Endothelial cell of umbilical vein (primary cell): Measurements from ENCODE around the gene CYP26C1. TPM values are rescaled to one million over a fixed set of nuclear protein-coding genes. Genes with fewer than 3 reads are reported as not detected.
A peak's percentile ranks its signal among the peaks of the same experiment; 100 is the strongest.

Source experiments
- BruUV-seq: library from RNA; stranded (reverse); fragments of 400-500 nt; replicated peaks from 2 replicates; lab custom pipeline; 2021; lab: Mats Ljungman, UMichigan
- CTCF ChIA-PET: fragments of 300-600, 350-600 bp; sonication (Branson Sonifier 250); formaldehyde crosslinking; loops from one replicate; lab custom pipeline; 2021; ENCODE audit warnings: antibody characterized with exemption, inconsistent platforms; lab: Charles Lee
- POLR2A ChIA-PET: fragments of 300-600, 350-600 bp; sonication (Branson Sonifier 250); formaldehyde crosslinking; loops from one replicate; lab custom pipeline; 2021; ENCODE audit warnings: antibody characterized with exemption, inconsistent platforms; lab: Charles Lee
- DNase-seq: peaks from one replicate; pipeline ENCODE4 v3.0.0-alpha.2; 2011; ENCODE audit warnings: low read depth, low spot score
- FAIRE-seq: peaks from 2 replicates; lab custom pipeline; 2011; peaks lifted over from hg19 to GRCh38; lab: Jason Lieb, UNC
- H2AFZ ChIP-seq: 2 replicates; pipeline ENCODE4 v1.6.0; 2012; ENCODE audit warnings: low read depth, low read length, control low read depth, inconsistent platforms
- H3K27ac ChIP-seq: 2 replicates; pipeline ENCODE4 v1.5.1; 2011; ENCODE audit warnings: low read depth, mild to moderate bottlenecking, control low read depth, low read length, moderate library complexity; ENCODE audit not compliant: insufficient read depth
- H3K27me3 ChIP-seq, 2 experiments: 2 replicates each; pipeline versions ENCODE4 v1.6.0 to v1.6.1; 2011; ENCODE audit warnings: low read length in 2 of 2, mixed read lengths in 1 of 2; ENCODE audit not compliant: control insufficient read depth in 2 of 2, insufficient read depth in 2 of 2
- H3K36me3 ChIP-seq, 2 experiments: 2 replicates in 1 of 2; 3 replicates in 1 of 2; pipeline ENCODE4 v1.5.1; 2011; ENCODE audit warnings: low read length in 2 of 2, mild to moderate bottlenecking in 1 of 2, moderate library complexity in 1 of 2; ENCODE audit not compliant: control insufficient read depth in 2 of 2, insufficient read depth in 2 of 2; ENCODE audit errors: extremely low read depth in 1 of 2
- H3K4me1 ChIP-seq: 3 replicates; pipeline ENCODE4 v1.5.1; 2011; ENCODE audit warnings: mild to moderate bottlenecking, low read length; ENCODE audit not compliant: control insufficient read depth, insufficient read depth; ENCODE audit errors: extremely low read depth
- H3K4me2 ChIP-seq: 2 replicates; pipeline ENCODE4 v1.6.1; 2011; ENCODE audit warnings: low read length, control low read depth, mixed read lengths; ENCODE audit not compliant: insufficient read depth
- H3K4me3 ChIP-seq, 3 experiments: fragments of 200-600 bp in 1 of 3; sonication (generic), shearing (Covaris generic) in 1 of 3; replicated peaks in 1 of 3; 2 replicates each; pipeline ENCODE4 v1.5.1; 2011 to 2016; ENCODE audit warnings: control low read depth in 3 of 3, low read length in 3 of 3, mild to moderate bottlenecking in 2 of 3, inconsistent platforms in 1 of 3, low read depth in 1 of 3, moderate library complexity in 1 of 3; ENCODE audit not compliant: insufficient read depth in 1 of 3
- H3K79me2 ChIP-seq: 2 replicates; pipeline ENCODE4 v1.6.0; 2012; ENCODE audit warnings: low read length, inconsistent platforms; ENCODE audit not compliant: control insufficient read depth, insufficient read depth
- H3K9ac ChIP-seq: replicated peaks from 2 replicates; pipeline ENCODE3; 2011; ENCODE audit warnings: low read length, control low read depth; ENCODE audit not compliant: insufficient read depth; ENCODE audit errors: extremely low read depth
- H3K9me1 ChIP-seq: replicated peaks from 3 replicates; pipeline ENCODE4 v1.6.0; 2011; ENCODE audit warnings: mild to moderate bottlenecking, low read length; ENCODE audit not compliant: control insufficient read depth, insufficient read depth; ENCODE audit errors: extremely low read depth
- H3K9me3 ChIP-seq: replicated peaks from 2 replicates; pipeline ENCODE4 v1.5.1; 2012; ENCODE audit warnings: low read length, inconsistent platforms; ENCODE audit not compliant: control insufficient read depth, insufficient read depth
- H4K20me1 ChIP-seq: replicated peaks from 2 replicates; pipeline ENCODE3; 2011; ENCODE audit warnings: mild to moderate bottlenecking, low read length; ENCODE audit not compliant: control insufficient read depth, insufficient read depth; ENCODE audit errors: extremely low read depth
- EZH2 ChIP-seq: IDR thresholded peaks from 2 replicates; pipeline ENCODE4 v1.6.1; 2012; ENCODE audit warnings: borderline replicate concordance, low read depth, mild to moderate bottlenecking, moderate library complexity, low read length, inconsistent platforms; ENCODE audit not compliant: severe bottlenecking
- POLR2A ChIP-seq: IDR thresholded peaks from 2 replicates; pipeline ENCODE4 v1.6.1; 2012; ENCODE audit warnings: low read depth, mild to moderate bottlenecking, control low read depth, low read length
- POLR2AphosphoS5 ChIP-seq: IDR thresholded peaks from 2 replicates; pipeline ENCODE4 v1.6.1; 2012; ENCODE audit warnings: low read depth, mild to moderate bottlenecking, control low read depth, low read length, moderate library complexity; ENCODE audit not compliant: insufficient read depth
- dilution Hi-C: fragments of 300-500 bp; cut with MboI; formaldehyde crosslinking; loops from one replicate; pipeline ENCODE4 v1.15.0; 2019; ENCODE audit warnings: low sequenced_read_pairs; ENCODE audit not compliant: extremely low pct_ligation_motif_present
- intact Hi-C: fragments of 100-400 bp; cut with micrococcal nuclease; formaldehyde crosslinking; loops from one replicate; pipeline ENCODE4 v1.10.0; 2022
- polyA plus RNA-seq, 4 experiments: library from polyadenylated mRNA; depleted of rRNA in 3 of 4; stranded (reverse) in 3 of 4; unstranded in 1 of 4; fragments of >200 nt; gene quantifications; 2 replicates each; pipeline versions ENCODE4 v1.2.1 to v1.2.3, GENCODE V29; 2011 to 2012; ENCODE audit warnings: missing spikeins in 1 of 4
- total RNA-seq: library from RNA; stranded (reverse); gene quantifications from 2 replicates; pipeline ENCODE4 v1.2.3, GENCODE V29; 2021
- TF ChIP-seq, protein P1 (sequence below), 2 donors: IDR thresholded peaks; 1 replicate in 1 of 2; 2 replicates in 1 of 2; pipeline ENCODE4 v1.5.1; 2011; ENCODE audit warnings: low read length in 2 of 2, mild to moderate bottlenecking in 2 of 2, moderate library complexity in 2 of 2, control low read depth in 1 of 2, inconsistent platforms in 1 of 2, low read depth in 1 of 2; ENCODE audit not compliant: insufficient read depth in 1 of 2; ENCODE audit errors: extremely low read depth in 1 of 2

The CYP26C1 gene
- total and polyA plus RNA-seq, 2 donors (not counting 3 experiments of a cell fraction or from before 2014, with no cell fraction given), result 0.12 to 3.0 TPM

DNA sequence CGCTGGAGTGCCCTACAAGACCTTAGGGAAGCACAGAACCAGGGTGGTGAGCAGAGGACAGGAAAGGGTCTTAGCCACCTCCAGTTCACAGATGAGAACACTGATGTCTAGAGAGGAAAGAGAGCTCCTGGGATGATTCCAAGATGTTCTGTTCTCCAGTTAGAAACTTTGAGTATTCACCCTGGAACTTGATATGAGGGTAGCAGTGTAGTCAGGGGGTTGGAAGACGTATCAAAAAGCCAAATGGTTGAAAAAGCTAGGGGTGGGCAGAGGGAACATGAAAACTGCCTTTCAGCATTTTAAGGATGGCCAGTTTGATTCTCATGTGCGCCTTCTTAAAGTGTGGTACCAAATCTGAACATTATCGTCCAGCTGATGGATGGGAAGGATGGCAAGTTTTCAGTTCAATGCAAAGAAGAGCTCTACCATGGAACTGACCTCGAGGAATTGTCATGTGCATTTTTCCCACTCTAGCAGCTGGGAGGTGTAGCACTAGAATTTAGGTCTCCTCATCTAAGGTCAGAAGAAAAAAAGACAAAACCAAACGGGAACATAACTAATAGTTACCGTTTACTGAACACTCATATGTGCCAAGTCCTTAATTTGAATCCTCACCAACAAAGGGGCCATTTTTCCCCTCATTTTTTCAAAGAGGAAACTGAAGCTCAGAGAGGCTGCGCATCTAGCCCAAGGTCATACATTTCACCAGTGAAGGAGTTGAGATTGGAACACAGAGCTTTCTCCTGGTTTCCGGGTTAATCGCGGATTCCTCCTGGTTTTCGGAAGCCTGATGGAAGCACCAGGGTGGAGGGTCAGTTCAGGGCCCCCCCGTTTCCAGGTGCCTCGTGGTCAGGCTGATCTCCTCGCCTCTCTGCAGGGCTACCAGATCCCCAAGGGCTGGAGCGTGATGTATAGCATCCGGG lies 7.1 kb downstream of the CYP26C1 start:
- no peaks in the 10 kb centered on the region for H3K9me1 ChIP-seq
- H3K79me2 ChIP-seq, result no peaks in the 10 kb centered on the region
- H3K36me3 ChIP-seq, result peaks cover 0 to 25% of the 10 kb centered on the region in 2 experiments
- H2AFZ ChIP-seq, result no peak overlapping the region
- DNase-seq (no peak), FAIRE-seq (no peak)
- H3K4me2 ChIP-seq, result peak overlapping the region; percentile 42
- ChIA-PET POLR2A (no interaction called here), CTCF (interaction anchor here (1.1 to 2.5 kb wide), 6 partner anchors 9 to 103 kb away, joined by 4 to 9 read pairs (median 5); no protein-coding TSS in a partner anchor)
- no peak overlapping the region for H3K4me3 ChIP-seq
- BruUV-seq, result no TSS peak
- no peak overlapping the region for H3K27ac ChIP-seq
- no peaks in the 10 kb centered on the region for H3K9me3 ChIP-seq
- H4K20me1 ChIP-seq, result peaks cover 3% of the 10 kb centered on the region
- H3K27me3 ChIP-seq, result peaks cover 15 to 19% of the 10 kb centered on the region in 2 experiments
- intact Hi-C loops (loop anchor here (10.0 kb wide), 1 partner anchor 223 kb away; the partner anchor contains the start of gene EXOC6), dilution Hi-C loops (no loop called here)
- peak; percentile 60 for TF ChIP-seq EZH2
- TF ChIP-seq POLR2AphosphoS5, result no peak
- no peak overlapping the region for H3K9ac ChIP-seq
- peaks cover 19% of the 10 kb centered on the region for H3K4me1 ChIP-seq

DNA sequence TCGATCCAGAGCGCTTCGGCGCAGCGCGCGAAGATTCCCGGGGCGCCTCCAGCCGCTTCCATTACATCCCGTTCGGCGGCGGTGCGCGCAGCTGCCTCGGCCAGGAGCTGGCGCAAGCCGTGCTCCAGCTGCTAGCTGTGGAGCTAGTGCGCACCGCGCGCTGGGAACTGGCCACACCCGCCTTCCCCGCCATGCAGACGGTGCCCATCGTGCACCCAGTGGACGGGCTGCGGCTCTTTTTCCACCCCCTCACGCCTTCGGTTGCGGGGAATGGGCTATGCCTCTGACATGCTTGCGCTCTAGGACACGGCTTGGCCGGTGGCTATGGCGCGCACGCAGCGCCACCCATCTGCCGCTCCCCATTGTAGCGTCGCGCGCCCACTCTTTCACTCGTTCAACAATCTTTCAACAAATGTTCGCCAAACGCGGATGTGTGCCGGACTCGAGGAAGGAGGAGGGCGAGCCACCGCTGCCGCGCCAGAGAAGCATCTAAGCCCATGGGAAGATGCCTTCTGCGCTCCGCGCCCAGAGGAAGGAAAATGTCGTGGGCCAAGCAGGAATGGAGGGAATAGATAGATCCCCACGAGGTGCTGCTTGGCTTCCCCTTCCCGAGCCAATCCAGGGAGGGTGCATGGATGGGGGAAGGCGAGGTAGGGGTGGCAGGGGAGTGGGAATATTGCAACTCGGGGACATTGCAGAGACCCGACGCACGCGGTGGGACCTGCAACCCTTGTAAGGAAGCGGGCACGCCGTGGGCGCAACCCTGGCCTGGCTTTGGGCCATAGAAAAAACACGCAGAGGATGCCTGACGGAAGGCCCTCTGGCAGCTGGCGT lies 8.0 kb downstream of the CYP26C1 start:
- Histone ChIP-seq H3K4me3 (no peak overlapping the region), H3K36me3 (peaks cover 0 to 23% of the 10 kb centered on the region in 2 experiments), H3K27ac (no peak overlapping the region), H3K9me1 (no peaks in the 10 kb centered on the region), H3K4me1 (peaks cover 26% of the 10 kb centered on the region), H3K9me3 (no peaks in the 10 kb centered on the region), H3K27me3 (peaks cover 21 to 28% of the 10 kb centered on the region in 2 experiments), H2AFZ (no peak overlapping the region), H3K4me2 (peak overlapping the region; percentile 42), H3K9ac (no peak overlapping the region), H4K20me1 (peaks cover 3% of the 10 kb centered on the region), H3K79me2 (no peaks in the 10 kb centered on the region)
- no peak for FAIRE-seq
- ChIA-PET CTCF (interaction anchor here (1.1 to 2.5 kb wide), 5 partner anchors 9 to 104 kb away, joined by 4 to 9 read pairs (median 5); no protein-coding TSS in a partner anchor), POLR2A (no interaction called here)
- intact Hi-C loops, result loop anchor here (10.0 kb wide), 1 partner anchor 224 kb away; the partner anchor contains the start of gene EXOC6
- peak; percentile 73 for DNase-seq
- dilution Hi-C loops, result no loop called here
- BruUV-seq, result no TSS peak
- no peak for TF ChIP-seq POLR2A
- TF ChIP-seq, protein P1, sequence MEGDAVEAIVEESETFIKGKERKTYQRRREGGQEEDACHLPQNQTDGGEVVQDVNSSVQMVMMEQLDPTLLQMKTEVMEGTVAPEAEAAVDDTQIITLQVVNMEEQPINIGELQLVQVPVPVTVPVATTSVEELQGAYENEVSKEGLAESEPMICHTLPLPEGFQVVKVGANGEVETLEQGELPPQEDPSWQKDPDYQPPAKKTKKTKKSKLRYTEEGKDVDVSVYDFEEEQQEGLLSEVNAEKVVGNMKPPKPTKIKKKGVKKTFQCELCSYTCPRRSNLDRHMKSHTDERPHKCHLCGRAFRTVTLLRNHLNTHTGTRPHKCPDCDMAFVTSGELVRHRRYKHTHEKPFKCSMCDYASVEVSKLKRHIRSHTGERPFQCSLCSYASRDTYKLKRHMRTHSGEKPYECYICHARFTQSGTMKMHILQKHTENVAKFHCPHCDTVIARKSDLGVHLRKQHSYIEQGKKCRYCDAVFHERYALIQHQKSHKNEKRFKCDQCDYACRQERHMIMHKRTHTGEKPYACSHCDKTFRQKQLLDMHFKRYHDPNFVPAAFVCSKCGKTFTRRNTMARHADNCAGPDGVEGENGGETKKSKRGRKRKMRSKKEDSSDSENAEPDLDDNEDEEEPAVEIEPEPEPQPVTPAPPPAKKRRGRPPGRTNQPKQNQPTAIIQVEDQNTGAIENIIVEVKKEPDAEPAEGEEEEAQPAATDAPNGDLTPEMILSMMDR (IDR thresholded peaks at IDR 0.05; ENCODE audit: extremely low read depth in 1 of 2, insufficient read depth in 1 of 2, low read depth in 1 of 2, low read length in 2 of 2), result peak in 1 of 2 donors; percentile 23
- peak; percentile 51 for TF ChIP-seq EZH2
